HepG2 (cell line): ENCODE measurements around the gene TADA3. TPM values are rescaled to one million over a fixed set of nuclear protein-coding genes. Genes with fewer than 3 reads are reported as not detected.

Source experiments
- ATAC-seq: fragments of 200-7000 bp; cut with Tn5 transposase; 3 replicates; pipeline ENCODE4 v1.9.1; 2020; ENCODE audit warnings: mild to moderate bottlenecking, moderate library complexity
- BruUV-seq: library from RNA; stranded (reverse); fragments of 400-500 nt; replicated peaks from 2 replicates; lab custom pipeline; 2021; lab: Mats Ljungman, UMichigan
- CTCF ChIA-PET: fragments of 300-600 bp; formaldehyde crosslinking; extraction: SDS; loops from one replicate; lab custom pipeline; 2021; ENCODE audit warnings: low total read pairs, inconsistent platforms, low intra/inter-chr PET ratio; lab: Yijun Ruan, JAX
- POLR2A ChIA-PET: fragments of 350-600 bp; sonication (Branson Sonifier 250); formaldehyde crosslinking; loops from one replicate; lab custom pipeline; 2020; ENCODE audit warnings: antibody characterized with exemption, inconsistent platforms; lab: Yijun Ruan, JAX
- DNase-seq: peaks from one replicate; pipeline ENCODE4 v3.0.0-alpha.2; 2015; ENCODE audit warnings: low spot score
- FAIRE-seq: peaks from 3 replicates; lab custom pipeline; 2011; peaks lifted over from hg19 to GRCh38; lab: Jason Lieb, UNC
- H2AFZ ChIP-seq: one replicate; pipeline ENCODE4 v1.6.1; 2011; ENCODE audit warnings: low read length, inconsistent platforms
- H3K27ac ChIP-seq: fragments of 300-600 bp; 3 replicates; pipeline ENCODE4 v1.8.0; 2011; ENCODE audit warnings: mixed run types, mild to moderate bottlenecking, mixed read lengths, low read length, inconsistent platforms; ENCODE audit not compliant: insufficient read depth; ENCODE audit errors: extremely low read length
- H3K27me3 ChIP-seq, 2 experiments: fragments of 200-600 bp in 1 of 2; 2 replicates in 1 of 2; 3 replicates in 1 of 2; pipeline versions ENCODE4 v1.6.0 to v1.8.0; 2011; ENCODE audit warnings: low read length in 2 of 2, mild to moderate bottlenecking in 2 of 2, moderate library complexity in 2 of 2, inconsistent platforms in 1 of 2; ENCODE audit not compliant: insufficient read depth in 2 of 2, control insufficient read depth in 1 of 2
- H3K36me3 ChIP-seq, 2 experiments: fragments of 200-600 bp in 1 of 2; replicated peaks in 1 of 2; 2 replicates in 1 of 2; 3 replicates in 1 of 2; pipeline versions ENCODE4 v1.5.1 to v1.8.0; 2011; ENCODE audit warnings: low read length in 2 of 2, inconsistent platforms in 1 of 2; ENCODE audit not compliant: insufficient read depth in 2 of 2, control insufficient read depth in 1 of 2
- H3K4me1 ChIP-seq: 2 replicates; pipeline ENCODE4 v1.5.1; 2012; ENCODE audit warnings: low read length, inconsistent platforms; ENCODE audit not compliant: insufficient read depth
- H3K4me2 ChIP-seq: 2 replicates; pipeline ENCODE4 v1.6.0; 2011; ENCODE audit warnings: low read depth, low read length, inconsistent platforms
- H3K4me3 ChIP-seq, 3 experiments: fragments of 200-600 bp in 1 of 3; sonication (generic), shearing (Covaris generic) in 1 of 3; replicated peaks in 1 of 3; 2 replicates each; pipeline ENCODE4 v1.5.1; 2011 to 2016; ENCODE audit warnings: low read length in 3 of 3, inconsistent platforms in 2 of 3, low read depth in 2 of 3, mild to moderate bottlenecking in 2 of 3, control low read depth in 1 of 3, mixed read lengths in 1 of 3; ENCODE audit not compliant: insufficient read depth in 1 of 3
- H3K79me2 ChIP-seq: one replicate; pipeline ENCODE4 v1.6.1; 2011; ENCODE audit warnings: low read length, inconsistent platforms; ENCODE audit not compliant: insufficient read depth
- H3K9ac ChIP-seq: 2 replicates; pipeline ENCODE4 v1.6.0; 2011; ENCODE audit warnings: mild to moderate bottlenecking, low read depth, low read length, inconsistent platforms; ENCODE audit not compliant: insufficient read depth
- H3K9me3 ChIP-seq: 2 replicates; pipeline ENCODE4 v1.5.1; 2012; ENCODE audit warnings: mild to moderate bottlenecking, low read length
- H4K20me1 ChIP-seq: 2 replicates; pipeline ENCODE4 v1.6.0; 2011; ENCODE audit warnings: inconsistent platforms, mild to moderate bottlenecking, low read length, moderate library complexity; ENCODE audit not compliant: insufficient read depth
- AGO2 ChIP-seq: fragments of 200-400 bp; formaldehyde crosslinking; optimal IDR thresholded peaks from 2 replicates; pipeline ENCODE3; 2017; ENCODE audit warnings: mild to moderate bottlenecking, low read depth, low read length, moderate library complexity
- NFRKB ChIP-seq: fragments of 450-650 bp; IDR thresholded peaks from 2 replicates; pipeline ENCODE4 v1.6.1; 2017
- RBFOX2 ChIP-seq: fragments of 200-400 bp; formaldehyde crosslinking; IDR thresholded peaks from 2 replicates; pipeline ENCODE4 v1.6.1; 2017; ENCODE audit warnings: low read depth, mild to moderate bottlenecking, low read length
- ZNF451 ChIP-seq: sonication (generic); formaldehyde crosslinking; IDR thresholded peaks from 2 replicates; pipeline ENCODE4 v1.5.0; 2020; ENCODE audit warnings: mild to moderate bottlenecking, missing genetic modification reagents
- WGBS: methylation state at CpG from one replicate; pipeline ENCODE4 v1.1.6; 2017; ENCODE audit warnings: low lambda C conversion rate; 5-methylcytosine and 5-hydroxymethylcytosine counted together
- in situ Hi-C: cut with HindIII; loops from 2 replicates; pipeline ENCODE4 v1.10.0; 2017; ENCODE audit warnings: low pct_unique_long_range_greater_than_20kb; ENCODE audit not compliant: extremely low pct_ligation_motif_present
- intact Hi-C: fragments of 100-400 bp; cut with micrococcal nuclease; formaldehyde crosslinking; loops from one replicate; pipeline ENCODE4 v1.10.0; 2022; ENCODE audit not compliant: unreplicated experiment
- polyA plus RNA-seq, 8 experiments: library from polyadenylated mRNA; depleted of rRNA in 3 of 8; stranded (reverse) in 7 of 8; unstranded in 1 of 8; fragments of >200 nt; fragmentation: Illumina TruSeq in 4 of 8; extraction: Trizol in 4 of 8; gene quantifications; 2 replicates each; pipeline versions ENCODE4 v1.2.1 to v1.2.3, GENCODE V29; 2011 to 2016; ENCODE audit warnings: low read depth in 4 of 8, missing spikeins in 1 of 8, mixed read lengths in 1 of 8; ENCODE audit not compliant: insufficient read depth in 1 of 8
- total RNA-seq, 5 experiments: library from RNA; depleted of rRNA; stranded (reverse); fragments of >200 nt; fragmentation: Illumina TruSeq; extraction: Trizol; gene quantifications; 2 replicates each; pipeline ENCODE4 v1.2.3, GENCODE V29; 2016; ENCODE audit warnings: low read depth in 1 of 5
- TF ChIP-seq, protein P1 (sequence below): sonication (generic); formaldehyde crosslinking; conservative IDR thresholded peaks from 2 replicates; pipeline ENCODE4 v1.8.1; 2023; ENCODE audit warnings: missing genetic modification reagents

TADA3 gene
- total and polyA plus RNA-seq, 2 of the 13 experiments (the other 11 are each of a cell fraction or from before 2014, with no cell fraction given), result 32.1 to 37.1 TPM

DNA sequence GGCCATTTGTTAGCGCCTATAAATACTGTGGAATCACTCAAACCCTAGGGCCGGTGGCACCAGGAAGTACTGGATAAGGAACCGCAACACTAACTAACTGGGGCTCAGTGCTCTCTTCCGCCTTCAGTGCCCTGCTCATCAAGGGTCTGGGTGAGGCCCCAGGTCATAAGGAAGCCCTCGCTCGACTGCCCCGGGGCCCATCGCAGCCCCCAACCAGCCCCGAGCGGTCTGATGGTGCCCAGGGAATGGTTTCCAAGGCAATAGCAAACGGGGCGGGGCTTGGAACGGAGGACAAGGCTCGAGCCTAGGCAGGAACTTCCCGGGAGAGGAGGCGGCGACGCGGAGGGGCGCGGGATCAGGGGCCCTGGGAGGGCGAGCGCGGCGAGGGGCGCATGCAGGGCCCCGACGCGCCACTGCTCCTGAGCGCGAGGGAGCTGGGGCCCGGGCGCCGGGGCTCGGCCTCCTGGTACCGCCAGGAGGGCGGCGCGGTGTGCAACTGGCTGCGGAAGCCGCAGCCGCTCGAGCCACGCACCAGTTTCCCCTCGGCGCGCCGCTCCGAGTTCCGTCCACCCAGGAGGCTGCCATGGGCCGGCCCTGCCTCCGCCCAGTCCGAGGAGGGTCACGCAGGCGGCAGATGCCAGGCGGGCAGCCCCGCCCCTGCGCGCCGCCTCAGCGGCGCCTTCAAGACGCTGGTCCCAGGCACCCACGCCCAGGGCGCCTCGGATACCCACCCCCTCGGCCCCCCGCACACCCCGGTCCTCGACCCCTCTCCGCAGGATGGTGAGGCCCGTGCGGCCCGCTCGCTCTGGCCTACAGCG, 17.6 kb upstream of the TADA3 start, which contains the start of gene TTLL3:
TTLL3 (plus strand) TSS at position 648 of the 818 bp plus-strand sequence. CDS start 400 bp downstream, outside the sequence.
- BruUV-seq, result no TSS peak
- ChIA-PET POLR2A (no interaction called here), CTCF (no interaction called here)
- Histone ChIP-seq H4K20me1 (no peaks in the 10 kb centered on the region), H3K27ac (no peak within 1 kb of the TSS), H2AFZ (no peak within 1 kb of the TSS), H3K4me1 (no peaks in the 10 kb centered on the region), H3K79me2 (no peaks in the 10 kb centered on the region), H3K27me3 (no peaks in the 10 kb centered on the region; a peak in 1 of 5 replicates), H3K9me3 (no peaks in the 10 kb centered on the region), H3K4me3 (no peak within 1 kb of the TSS), H3K4me2 (no peak within 1 kb of the TSS), H3K36me3 (peaks cover 14 to 35% of the 10 kb centered on the region in 2 experiments; a peak in 4 of 5 replicates)
- FAIRE-seq, result no peak
- intact Hi-C loops (no loop called here), in situ Hi-C loops (no loop called here)
- ATAC-seq, result no peak
- WGBS, result 97% methylated on average over 52 of the region's 76 CpGs
- DNase-seq, result no peak
- TF ChIP-seq RBFOX2, result peak; percentile 58
- peak; percentile 84 for TF ChIP-seq AGO2
- TF ChIP-seq ZNF451, result no peak
- TF ChIP-seq, all 625 proteins: peak for 2
- H3K9ac ChIP-seq, result no peak within 1 kb of the TSS

DNA sequence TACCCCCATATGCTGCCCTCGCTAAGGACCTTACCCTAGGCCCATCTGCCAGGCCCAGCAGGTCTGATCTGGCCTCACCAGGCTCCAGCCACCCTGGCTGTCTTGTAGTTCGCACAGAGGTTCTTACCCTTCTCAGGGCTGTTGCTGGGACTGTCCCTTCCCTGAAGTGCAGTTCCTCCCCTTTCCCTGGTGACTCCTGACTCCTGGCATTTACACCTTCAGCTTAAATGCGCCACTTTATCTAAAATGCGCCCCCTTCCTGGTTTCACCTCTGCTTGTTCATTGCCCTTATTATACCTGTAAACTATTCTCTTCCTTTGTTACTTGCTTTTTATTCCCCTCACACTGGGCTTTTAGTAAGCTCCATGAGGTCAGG, 17.0 kb upstream of the TADA3 start:
- DNase-seq (no peak), FAIRE-seq (no peak), ATAC-seq (peak; percentile 7; the same call in 2 of the 3 replicates)
- WGBS, result 98% methylated on average over 4 of the region's 4 CpGs
- ChIA-PET POLR2A (interaction anchor here (1.2 to 2.7 kb wide), 2 partner anchors 13 to 17 kb away, joined by 3 to 13 read pairs; partner anchors contain the start of genes ARPC4 and TADA3), CTCF (no interaction called here)
- in situ Hi-C loops, result no loop called here
- TF ChIP-seq NFRKB, result no peak
- TF ChIP-seq, protein P1, sequence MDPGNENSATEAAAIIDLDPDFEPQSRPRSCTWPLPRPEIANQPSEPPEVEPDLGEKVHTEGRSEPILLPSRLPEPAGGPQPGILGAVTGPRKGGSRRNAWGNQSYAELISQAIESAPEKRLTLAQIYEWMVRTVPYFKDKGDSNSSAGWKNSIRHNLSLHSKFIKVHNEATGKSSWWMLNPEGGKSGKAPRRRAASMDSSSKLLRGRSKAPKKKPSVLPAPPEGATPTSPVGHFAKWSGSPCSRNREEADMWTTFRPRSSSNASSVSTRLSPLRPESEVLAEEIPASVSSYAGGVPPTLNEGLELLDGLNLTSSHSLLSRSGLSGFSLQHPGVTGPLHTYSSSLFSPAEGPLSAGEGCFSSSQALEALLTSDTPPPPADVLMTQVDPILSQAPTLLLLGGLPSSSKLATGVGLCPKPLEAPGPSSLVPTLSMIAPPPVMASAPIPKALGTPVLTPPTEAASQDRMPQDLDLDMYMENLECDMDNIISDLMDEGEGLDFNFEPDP, result 0 out of 2 replicates have a peak, but pooled peaks have one; percentile 21
- H3K79me2 ChIP-seq, result no peaks in the 10 kb centered on the region
- no peaks in the 10 kb centered on the region for H4K20me1 ChIP-seq
- H3K36me3 ChIP-seq, result peaks cover 14 to 41% of the 10 kb centered on the region in 2 experiments; a peak in 4 of 5 replicates
- H3K4me1 ChIP-seq, result no peaks in the 10 kb centered on the region
- no peaks in the 10 kb centered on the region; a peak in 1 of 5 replicates for H3K27me3 ChIP-seq
- H3K9me3 ChIP-seq, result no peaks in the 10 kb centered on the region
- BruUV-seq, result no TSS peak
- H3K27ac ChIP-seq, result no peak overlapping the region
- intact Hi-C loops, result no loop called here
- no peak overlapping the region for H2AFZ ChIP-seq
- no peak overlapping the region for H3K4me3 ChIP-seq
- no peak overlapping the region for H3K9ac ChIP-seq
- no peak overlapping the region for H3K4me2 ChIP-seq
